Natural killer cell (primary cell): ENCODE results near the gene WDR47. TPM values are rescaled to one million over a fixed set of nuclear protein-coding genes. Genes with fewer than 3 reads are reported as not detected.

Source experiments
- ATAC-seq, 3 donors: fragments of 150-1000 bp in 2 of 3; fragments of 200-7000 bp in 1 of 3; cut with Tn5 transposase; 1 replicate in 1 of 3; 2 replicates in 2 of 3; pipeline ENCODE4 v1.10.0; 2021; ENCODE audit warnings: mild to moderate bottlenecking in 2 of 3, moderate library complexity in 2 of 3
- DNase-seq, 2 donors: peaks; one replicate each; pipeline versions ENCODE4 v3.0.0 to v3.0.0-alpha.2; 2013 to 2021; ENCODE audit warnings: mixed read lengths in 1 of 2
- H3K27ac ChIP-seq: one replicate; pipeline ENCODE4 v1.5.1; 2013; ENCODE audit warnings: mild to moderate bottlenecking, low read length
- H3K27me3 ChIP-seq: one replicate; pipeline ENCODE4 v1.6.1; 2013; ENCODE audit warnings: low read length; ENCODE audit not compliant: control insufficient read depth, insufficient read depth
- H3K36me3 ChIP-seq: one replicate; pipeline ENCODE4 v1.6.1; 2013; ENCODE audit warnings: low read length; ENCODE audit not compliant: control insufficient read depth, insufficient read depth
- H3K4me1 ChIP-seq: one replicate; pipeline ENCODE4 v1.6.1; 2013; ENCODE audit warnings: low read length; ENCODE audit not compliant: control insufficient read depth, insufficient read depth
- H3K4me3 ChIP-seq: one replicate; pipeline ENCODE4 v1.5.1; 2013; ENCODE audit warnings: low read length
- H3K9me3 ChIP-seq: one replicate; pipeline ENCODE4 v1.6.1; 2013; ENCODE audit warnings: low read length; ENCODE audit not compliant: control insufficient read depth, insufficient read depth
- H3K27ac Mint-ChIP-seq, 2 donors: one replicate each; pipeline ENCODE4 v1.8.0; 2022; ENCODE audit warnings: mild to moderate bottlenecking in 2 of 2, mixed read lengths in 2 of 2, moderate library complexity in 1 of 2
- H3K27me3 Mint-ChIP-seq, 2 donors: one replicate each; pipeline ENCODE4 v1.8.0; 2022; ENCODE audit warnings: low read depth in 2 of 2, mixed read lengths in 2 of 2
- H3K36me3 Mint-ChIP-seq: one replicate; pipeline ENCODE4 v1.8.0; 2022; ENCODE audit warnings: mixed read lengths
- H3K4me1 Mint-ChIP-seq, 2 donors: one replicate each; pipeline ENCODE4 v1.8.0; 2022; ENCODE audit warnings: mixed read lengths in 2 of 2
- H3K4me3 Mint-ChIP-seq: one replicate; pipeline ENCODE4 v1.8.0; 2022; ENCODE audit warnings: mild to moderate bottlenecking, moderate library complexity, mixed read lengths
- H3K9me3 Mint-ChIP-seq, 2 donors: one replicate each; pipeline ENCODE4 v1.8.0; 2022; ENCODE audit warnings: mixed read lengths in 2 of 2
- CTCF ChIP-seq: fragments of 200-600 bp; IDR thresholded peaks from one replicate; pipeline ENCODE4 v1.8.0; 2022; ENCODE audit warnings: antibody characterized with exemption
- WGBS: methylation state at CpG from one replicate; pipeline ENCODE4 v1.1.7; 2013; ENCODE audit warnings: missing lambda C conversion rate; ENCODE audit not compliant: insufficient coverage; 5-methylcytosine and 5-hydroxymethylcytosine counted together
- intact Hi-C: fragments of 100-400 bp; cut with micrococcal nuclease; formaldehyde crosslinking; loops from one replicate; pipeline ENCODE4 v1.14.2; 2022
- total RNA-seq, 4 donors: library from RNA; stranded (reverse); fragments of 120-200 nt in 1 of 4; gene quantifications; one replicate each; pipeline versions ENCODE4 v1.2.3 to v1.2.4, GENCODE V29; 2013 to 2022

Gene WDR47
- total RNA-seq, 3 donors from 2014 or later (not counting 1 experiment from before 2014, with no cell fraction given), result 15.7 to 21.3 (median 17.2) TPM

DNA sequence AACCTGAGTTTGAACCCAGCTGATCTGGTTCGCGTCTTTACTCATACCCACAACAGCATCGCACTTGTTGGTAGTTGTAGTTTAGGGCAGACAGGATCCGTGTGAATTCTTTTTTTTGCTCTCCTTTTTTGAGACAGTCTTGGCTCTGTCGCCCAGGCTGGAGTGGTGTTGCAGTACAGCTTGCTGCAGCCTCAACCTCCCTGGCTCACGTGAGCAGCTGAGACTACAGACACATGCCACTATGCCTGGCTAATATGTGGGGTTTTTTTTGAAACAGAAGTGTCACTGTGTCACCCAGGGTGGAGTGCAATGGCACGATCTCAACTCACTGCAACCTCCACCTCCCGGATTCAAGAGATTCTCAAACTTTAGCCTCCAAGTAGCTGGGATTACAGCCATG is 26.0 kb upstream of the WDR47 start:
- Mint-ChIP-seq H3K27me3 (no peaks in the 10 kb centered on the region), H3K4me1 (peaks cover 0 to 4% of the 10 kb centered on the region in 2 donors), H3K9me3 (no peaks in the 10 kb centered on the region), H3K36me3 (peaks cover 8% of the 10 kb centered on the region), H3K27ac (no peak overlapping the region), H3K4me3 (no peak overlapping the region)
- intact Hi-C loops, result no loop called here
- DNase-seq, result no peak
- Histone ChIP-seq H3K9me3 (no peaks in the 10 kb centered on the region), H3K27me3 (no peaks in the 10 kb centered on the region), H3K4me3 (no peak overlapping the region), H3K4me1 (no peaks in the 10 kb centered on the region), H3K36me3 (peaks cover 20% of the 10 kb centered on the region), H3K27ac (no peak overlapping the region)
- 89% methylated on average over 6 of the region's 8 CpGs for WGBS
- TF ChIP-seq CTCF, result no peak
- no peak for ATAC-seq

DNA sequence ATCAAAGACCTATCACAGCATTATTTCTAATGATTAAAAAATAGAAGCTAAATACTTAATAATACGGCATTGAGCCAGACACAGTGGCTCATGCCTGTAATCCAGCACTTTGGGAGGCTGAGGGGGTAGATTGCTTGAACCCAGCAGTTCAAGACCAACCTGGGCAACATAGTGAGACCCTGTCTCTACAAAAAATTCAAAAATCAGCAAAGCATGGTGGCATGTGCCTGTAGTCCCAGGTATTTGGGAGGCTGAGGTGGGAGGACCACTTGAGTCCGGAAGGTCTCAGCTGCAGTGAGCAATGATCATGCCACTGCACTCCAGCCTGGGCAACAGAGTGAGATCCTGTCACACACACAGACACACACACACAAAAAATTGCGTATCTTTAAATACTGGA is 23.2 kb upstream of the WDR47 start:
- no peak overlapping the region for H3K27ac Mint-ChIP-seq
- Histone ChIP-seq H3K4me1 (no peaks in the 10 kb centered on the region), H3K9me3 (no peaks in the 10 kb centered on the region), H3K4me3 (no peak overlapping the region), H3K27ac (no peak overlapping the region), H3K27me3 (no peaks in the 10 kb centered on the region), H3K36me3 (peaks cover 20% of the 10 kb centered on the region)
- DNase-seq (no peak), ATAC-seq (no peak)
- TF ChIP-seq CTCF, result no peak
- intact Hi-C loops, result no loop called here
- 100% methylated on average over 1 of the region's 3 CpGs for WGBS
- no peaks in the 10 kb centered on the region for H3K9me3 Mint-ChIP-seq
- no peak overlapping the region for H3K4me3 Mint-ChIP-seq
- no peaks in the 10 kb centered on the region for H3K27me3 Mint-ChIP-seq
- H3K4me1 Mint-ChIP-seq, result no peaks in the 10 kb centered on the region
- peaks cover 8% of the 10 kb centered on the region for H3K36me3 Mint-ChIP-seq

DNA sequence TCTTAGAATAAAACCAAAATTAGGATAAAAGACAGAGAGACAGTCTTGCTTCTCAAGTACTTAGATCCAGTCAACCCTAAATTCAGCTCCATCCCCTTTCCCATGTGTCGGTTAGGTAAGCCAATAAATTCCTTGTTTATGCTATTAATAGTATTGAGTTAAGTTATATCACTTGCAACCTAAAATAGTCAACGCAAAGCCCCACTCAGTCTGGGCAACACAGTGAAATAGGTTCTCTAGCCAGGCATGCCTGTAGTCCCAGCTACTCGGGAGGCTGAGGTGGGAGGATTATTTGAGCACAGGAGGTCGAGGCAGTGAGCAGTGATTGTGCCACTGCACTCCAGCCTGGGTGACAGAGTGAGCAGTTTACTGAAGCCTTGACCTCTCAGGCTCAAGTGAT is 19.3 kb upstream of the WDR47 start:
- whole genome bisulfite sequencing, result 97% methylated on average over 3 of the region's 4 CpGs

More for the DNA sequence above, 19.3 kb upstream of the WDR47 start:
- H3K36me3 Mint-ChIP-seq, result peaks cover 8% of the 10 kb centered on the region
- Histone ChIP-seq H3K4me3 (no peak overlapping the region), H3K27me3 (no peaks in the 10 kb centered on the region), H3K4me1 (no peaks in the 10 kb centered on the region), H3K27ac (no peak overlapping the region), H3K9me3 (no peaks in the 10 kb centered on the region), H3K36me3 (peaks cover 12% of the 10 kb centered on the region)
- intact Hi-C loops, result no loop called here
- H3K9me3 Mint-ChIP-seq, result no peaks in the 10 kb centered on the region
- ATAC-seq (no peak), DNase-seq (no peak)
- no peak overlapping the region for H3K4me3 Mint-ChIP-seq
- no peak for TF ChIP-seq CTCF
- no peak overlapping the region for H3K27ac Mint-ChIP-seq
- no peaks in the 10 kb centered on the region for H3K4me1 Mint-ChIP-seq
- H3K27me3 Mint-ChIP-seq, result no peaks in the 10 kb centered on the region
